GM12878 (cell line): ENCODE results near the gene AK8. TPM values are rescaled to one million over a fixed set of nuclear protein-coding genes. Genes with fewer than 3 reads are reported as not detected.

Source experiments
- ATAC-seq: fragments of 200-7000 bp; cut with Tn5 transposase; 3 replicates; pipeline ENCODE4 v1.9.1; 2020; ENCODE audit warnings: mild to moderate bottlenecking, moderate library complexity
- BruUV-seq: library from RNA; stranded (reverse); fragments of 400-500 nt; replicated peaks from 2 replicates; lab custom pipeline; 2021; lab: Mats Ljungman, UMichigan
- CTCF ChIA-PET: fragments of 300-600 bp; sonication (Branson Sonifier 250); formaldehyde crosslinking; extraction: SDS; loops from one replicate; lab custom pipeline; 2021; ENCODE audit warnings: inconsistent platforms; lab: Yijun Ruan, JAX
- POLR2A ChIA-PET: fragments of 350-600 bp; formaldehyde crosslinking; extraction: SDS; loops from one replicate; lab custom pipeline; 2021; ENCODE audit warnings: inconsistent platforms; lab: Charles Lee
- RAD21 ChIA-PET: fragments of 300-600 bp; sonication (Branson Sonifier 250); formaldehyde crosslinking; loops from one replicate; lab custom pipeline; 2023; ENCODE audit warnings: antibody characterized with exemption; ENCODE audit not compliant: unreplicated experiment; lab: Charles Lee
- SMC1A ChIA-PET: fragments of 300-600 bp; sonication (Branson Sonifier 250); formaldehyde crosslinking; loops from one replicate; lab custom pipeline; 2023; ENCODE audit not compliant: unreplicated experiment, uncharacterized antibody; lab: Charles Lee
- DNase-seq: peaks from one replicate; pipeline ENCODE4 v3.0.0-alpha.2; 2011; ENCODE audit warnings: low read depth, low spot score
- FAIRE-seq: peaks from 3 replicates; lab custom pipeline; 2011; peaks lifted over from hg19 to GRCh38; lab: Jason Lieb, UNC
- H2AFZ ChIP-seq: 2 replicates; pipeline ENCODE4 v1.6.0; 2011; ENCODE audit warnings: low read depth, low read length, control low read depth; ENCODE audit not compliant: control insufficient read depth
- H3K27ac ChIP-seq: 2 replicates; pipeline ENCODE4 v1.5.1; 2011; ENCODE audit warnings: control low read depth; ENCODE audit not compliant: control insufficient read depth, insufficient read depth
- H3K27me3 ChIP-seq, 2 experiments: replicated peaks in 1 of 2; 2 replicates each; pipeline versions ENCODE4 v1.6.0 to v1.6.1; 2011; ENCODE audit warnings: low read length in 1 of 2; ENCODE audit not compliant: control insufficient read depth in 2 of 2, insufficient read depth in 2 of 2
- H3K36me3 ChIP-seq, 2 experiments: 2 replicates each; pipeline ENCODE4 v1.5.1; 2011; ENCODE audit warnings: low read length in 1 of 2; ENCODE audit not compliant: control insufficient read depth in 2 of 2, insufficient read depth in 2 of 2
- H3K4me1 ChIP-seq: 2 replicates; pipeline ENCODE4 v1.6.1; 2011; ENCODE audit warnings: mild to moderate bottlenecking, low read length, moderate library complexity, mixed read lengths; ENCODE audit not compliant: control insufficient read depth, insufficient read depth
- H3K4me2 ChIP-seq: 2 replicates; pipeline ENCODE4 v1.6.0; 2011; ENCODE audit warnings: control low read depth; ENCODE audit not compliant: control insufficient read depth, insufficient read depth
- H3K4me3 ChIP-seq: fragments of 200-600 bp; sonication (generic); 2 replicates; pipeline ENCODE4 v1.5.1; 2016
- H3K79me2 ChIP-seq: 2 replicates; pipeline ENCODE4 v1.6.0; 2011; ENCODE audit warnings: low read length; ENCODE audit not compliant: control insufficient read depth, insufficient read depth
- H3K9ac ChIP-seq: 2 replicates; pipeline ENCODE4 v1.8.0; 2011; ENCODE audit warnings: low read length, control low read depth, mixed read lengths; ENCODE audit not compliant: control insufficient read depth, insufficient read depth
- H3K9me3 ChIP-seq: replicated peaks from 3 replicates; pipeline ENCODE4 v1.5.1; 2011; ENCODE audit warnings: mild to moderate bottlenecking, low read length; ENCODE audit not compliant: control insufficient read depth, insufficient read depth
- H4K20me1 ChIP-seq: 2 replicates; pipeline ENCODE4 v1.6.0; 2011; ENCODE audit not compliant: control insufficient read depth, insufficient read depth
- CHD1 ChIP-seq: IDR thresholded peaks from 2 replicates; pipeline ENCODE4 v1.6.1; 2012; ENCODE audit warnings: low read depth, low read length, improper control_type of control experiment
- CREB1 ChIP-seq: IDR thresholded peaks from 2 replicates; pipeline ENCODE4 v1.6.1; 2012; ENCODE audit warnings: low read depth, mild to moderate bottlenecking, inconsistent platforms
- GATAD2B ChIP-seq: fragments of 450-650 bp; conservative IDR thresholded peaks from 2 replicates; pipeline ENCODE4 v1.6.1; 2017; ENCODE audit warnings: low read depth, mild to moderate bottlenecking, moderate library complexity
- IKZF2 ChIP-seq, 2 experiments: fragments of 450-650 bp; IDR thresholded peaks; 2 replicates each; pipeline ENCODE4 v1.6.1; 2017; ENCODE audit warnings: mild to moderate bottlenecking in 2 of 2, moderate library complexity in 2 of 2
- IRF4 ChIP-seq: IDR thresholded peaks from 2 replicates; pipeline ENCODE4 v1.6.1; 2011; ENCODE audit warnings: low read depth, low read length
- POLR2AphosphoS5 ChIP-seq: IDR thresholded peaks from 2 replicates; pipeline ENCODE4 v1.6.1; 2011; ENCODE audit warnings: mild to moderate bottlenecking, low read length, inconsistent platforms
- SREBF1 ChIP-seq: IDR thresholded peaks from 2 replicates; pipeline ENCODE4 v1.6.1; 2012; ENCODE audit warnings: mild to moderate bottlenecking, low read length
- YY1 ChIP-seq: IDR thresholded peaks from 2 replicates; pipeline ENCODE4 v1.6.1; 2011; ENCODE audit warnings: low read depth, mild to moderate bottlenecking, low read length
- WGBS: methylation state at CpG from one replicate; pipeline ENCODE4 v1.1.6; 2016; ENCODE audit warnings: low lambda C conversion rate; ENCODE audit not compliant: insufficient replicate concordance, insufficient coverage; ENCODE audit errors: missing lambda C conversion rate; 5-methylcytosine and 5-hydroxymethylcytosine counted together
- in situ Hi-C: fragments of 300-500 bp; cut with MboI; formaldehyde crosslinking; loops from 9 replicates; pipeline ENCODE4 v1.14.3; 2018; ENCODE audit warnings: mixed read lengths
- intact Hi-C: fragments of 100-400 bp; cut with micrococcal nuclease; formaldehyde crosslinking; loops from one replicate; pipeline ENCODE4 v1.14.2; 2022; ENCODE audit not compliant: unreplicated experiment
- polyA plus RNA-seq, 11 experiments: library from polyadenylated mRNA; depleted of rRNA in 4 of 11; unstranded in 6 of 11; stranded (reverse) in 5 of 11; fragments of >200 nt; fragmentation: Nextera tagmentation in 4 of 11; fragmentation: Illumina TruSeq in 1 of 11; extraction: Ambion mirVana in 4 of 11; extraction: Trizol in 1 of 11; gene quantifications; 1 replicate in 1 of 11; 2 replicates in 10 of 11; pipeline versions ENCODE4 v1.2.1 to v1.2.3, GENCODE V29; 2011 to 2016; ENCODE audit warnings: inconsistent platforms in 2 of 11, missing spikeins in 2 of 11, low read depth in 1 of 11
- total RNA-seq, 4 experiments: library from RNA; depleted of rRNA in 3 of 4; stranded (reverse); fragments of >200 nt in 3 of 4; fragmentation: Illumina TruSeq in 1 of 4; extraction: Trizol in 1 of 4; gene quantifications; 2 replicates each; pipeline versions ENCODE4 v1.2.1 to v1.2.3, GENCODE V29; 2013 to 2021
- TF ChIP-seq, protein P1 (sequence below): fragments of 450-650 bp; IDR thresholded peaks from 2 replicates; pipeline ENCODE4 v1.6.1; 2017; ENCODE audit warnings: low read depth, mild to moderate bottlenecking, moderate library complexity
- TF ChIP-seq, protein P2 (sequence below): IDR thresholded peaks from 2 replicates; pipeline ENCODE4 v1.6.1; 2011; ENCODE audit warnings: mild to moderate bottlenecking, low read depth, low read length, moderate library complexity; ENCODE audit not compliant: insufficient replicate concordance
- TF ChIP-seq, protein P3 (sequence below): IDR thresholded peaks from 2 replicates; pipeline ENCODE4 v1.6.1; 2012; ENCODE audit warnings: low read length, inconsistent platforms
- TF ChIP-seq, protein P4 (sequence below): fragments of 450-650 bp; IDR thresholded peaks from 2 replicates; pipeline ENCODE4 v1.6.1; 2017; ENCODE audit warnings: antibody characterized with exemption, mild to moderate bottlenecking, moderate library complexity
- TF ChIP-seq, protein P5 (sequence below): fragments of 450-650 bp; IDR thresholded peaks from 2 replicates; pipeline ENCODE4 v1.6.1; 2017; ENCODE audit warnings: mild to moderate bottlenecking, moderate library complexity

The AK8 gene
- total and polyA plus RNA-seq, 10 of the 15 experiments (the other 5 are each of a cell fraction or from before 2014, with no cell fraction given) = 0.03 to 0.12 (median 0.06) TPM; not detected in 5

DNA sequence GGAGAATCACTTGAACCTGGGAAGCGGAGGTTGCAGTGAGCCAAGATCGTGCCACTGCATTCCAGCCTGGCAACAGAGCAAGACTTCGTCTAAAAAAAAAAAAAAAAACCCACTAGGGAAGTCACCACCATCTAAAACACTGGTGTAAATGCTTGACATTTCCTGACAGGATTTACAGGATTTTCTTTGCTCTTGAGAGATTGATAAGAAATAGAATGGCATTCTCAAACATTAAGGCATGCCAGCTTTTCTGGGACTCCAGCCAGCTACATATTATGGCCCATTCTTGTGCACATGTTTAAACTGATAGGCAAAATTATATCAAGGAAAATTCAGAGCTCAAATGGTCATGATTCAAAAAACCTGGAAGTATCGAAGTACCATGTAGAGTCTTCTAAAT, 179.1 kb downstream of the AK8 start:
- RAD21 ChIA-PET = no interaction called here
- Histone ChIP-seq H3K27me3 (no peaks in the 10 kb centered on the region), H3K9ac (no peak overlapping the region), H4K20me1 (no peaks in the 10 kb centered on the region), H3K36me3 (no peaks in the 10 kb centered on the region), H2AFZ (no peak overlapping the region), H3K4me2 (no peak overlapping the region), H3K27ac (no peak overlapping the region), H3K9me3 (no peaks in the 10 kb centered on the region; the same call in none of the 3 replicates), H3K79me2 (no peaks in the 10 kb centered on the region), H3K4me1 (no peaks in the 10 kb centered on the region), H3K4me3 (no peak overlapping the region)
- no peak for FAIRE-seq
- in situ Hi-C loops = no loop called here
- CTCF ChIA-PET = interaction anchor here (1.7 kb wide), 1 partner anchor 48 kb away, joined by 5 read pairs; no protein-coding TSS in a partner anchor
- no TSS peak for BruUV-seq
- 21% methylated on average over 4 of the region's 4 CpGs for WGBS
- SMC1A ChIA-PET = interaction anchor here (0.6 kb wide), 2 partner anchors 80 to 327 kb away, joined by 3 read pairs; no protein-coding TSS in a partner anchor
- DNase-seq = no peak
- no peak for ATAC-seq
- intact Hi-C loops = no loop called here
- POLR2A ChIA-PET = no interaction called here
- no peak for TF ChIP-seq GATAD2B
- TF ChIP-seq, protein P1, sequence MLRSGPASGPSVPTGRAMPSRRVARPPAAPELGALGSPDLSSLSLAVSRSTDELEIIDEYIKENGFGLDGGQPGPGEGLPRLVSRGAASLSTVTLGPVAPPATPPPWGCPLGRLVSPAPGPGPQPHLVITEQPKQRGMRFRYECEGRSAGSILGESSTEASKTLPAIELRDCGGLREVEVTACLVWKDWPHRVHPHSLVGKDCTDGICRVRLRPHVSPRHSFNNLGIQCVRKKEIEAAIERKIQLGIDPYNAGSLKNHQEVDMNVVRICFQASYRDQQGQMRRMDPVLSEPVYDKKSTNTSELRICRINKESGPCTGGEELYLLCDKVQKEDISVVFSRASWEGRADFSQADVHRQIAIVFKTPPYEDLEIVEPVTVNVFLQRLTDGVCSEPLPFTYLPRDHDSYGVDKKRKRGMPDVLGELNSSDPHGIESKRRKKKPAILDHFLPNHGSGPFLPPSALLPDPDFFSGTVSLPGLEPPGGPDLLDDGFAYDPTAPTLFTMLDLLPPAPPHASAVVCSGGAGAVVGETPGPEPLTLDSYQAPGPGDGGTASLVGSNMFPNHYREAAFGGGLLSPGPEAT = no peak
- TF ChIP-seq, protein P2, sequence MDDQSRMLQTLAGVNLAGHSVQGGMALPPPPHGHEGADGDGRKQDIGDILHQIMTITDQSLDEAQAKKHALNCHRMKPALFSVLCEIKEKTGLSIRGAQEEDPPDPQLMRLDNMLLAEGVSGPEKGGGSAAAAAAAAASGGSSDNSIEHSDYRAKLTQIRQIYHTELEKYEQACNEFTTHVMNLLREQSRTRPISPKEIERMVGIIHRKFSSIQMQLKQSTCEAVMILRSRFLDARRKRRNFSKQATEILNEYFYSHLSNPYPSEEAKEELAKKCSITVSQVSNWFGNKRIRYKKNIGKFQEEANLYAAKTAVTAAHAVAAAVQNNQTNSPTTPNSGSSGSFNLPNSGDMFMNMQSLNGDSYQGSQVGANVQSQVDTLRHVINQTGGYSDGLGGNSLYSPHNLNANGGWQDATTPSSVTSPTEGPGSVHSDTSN = no peak
- TF ChIP-seq CHD1 = no peak
- TF ChIP-seq CREB1 = no peak
- TF ChIP-seq, protein P3, sequence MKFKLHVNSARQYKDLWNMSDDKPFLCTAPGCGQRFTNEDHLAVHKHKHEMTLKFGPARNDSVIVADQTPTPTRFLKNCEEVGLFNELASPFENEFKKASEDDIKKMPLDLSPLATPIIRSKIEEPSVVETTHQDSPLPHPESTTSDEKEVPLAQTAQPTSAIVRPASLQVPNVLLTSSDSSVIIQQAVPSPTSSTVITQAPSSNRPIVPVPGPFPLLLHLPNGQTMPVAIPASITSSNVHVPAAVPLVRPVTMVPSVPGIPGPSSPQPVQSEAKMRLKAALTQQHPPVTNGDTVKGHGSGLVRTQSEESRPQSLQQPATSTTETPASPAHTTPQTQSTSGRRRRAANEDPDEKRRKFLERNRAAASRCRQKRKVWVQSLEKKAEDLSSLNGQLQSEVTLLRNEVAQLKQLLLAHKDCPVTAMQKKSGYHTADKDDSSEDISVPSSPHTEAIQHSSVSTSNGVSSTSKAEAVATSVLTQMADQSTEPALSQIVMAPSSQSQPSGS = no peak
- TF ChIP-seq YY1 = no peak
- no peak for TF ChIP-seq SREBF1
- TF ChIP-seq POLR2AphosphoS5 = no peak
- TF ChIP-seq IRF4 = no peak
- TF ChIP-seq IKZF2 (IDR thresholded peaks at IDR 0.05) = no peak
- TF ChIP-seq, protein P4, sequence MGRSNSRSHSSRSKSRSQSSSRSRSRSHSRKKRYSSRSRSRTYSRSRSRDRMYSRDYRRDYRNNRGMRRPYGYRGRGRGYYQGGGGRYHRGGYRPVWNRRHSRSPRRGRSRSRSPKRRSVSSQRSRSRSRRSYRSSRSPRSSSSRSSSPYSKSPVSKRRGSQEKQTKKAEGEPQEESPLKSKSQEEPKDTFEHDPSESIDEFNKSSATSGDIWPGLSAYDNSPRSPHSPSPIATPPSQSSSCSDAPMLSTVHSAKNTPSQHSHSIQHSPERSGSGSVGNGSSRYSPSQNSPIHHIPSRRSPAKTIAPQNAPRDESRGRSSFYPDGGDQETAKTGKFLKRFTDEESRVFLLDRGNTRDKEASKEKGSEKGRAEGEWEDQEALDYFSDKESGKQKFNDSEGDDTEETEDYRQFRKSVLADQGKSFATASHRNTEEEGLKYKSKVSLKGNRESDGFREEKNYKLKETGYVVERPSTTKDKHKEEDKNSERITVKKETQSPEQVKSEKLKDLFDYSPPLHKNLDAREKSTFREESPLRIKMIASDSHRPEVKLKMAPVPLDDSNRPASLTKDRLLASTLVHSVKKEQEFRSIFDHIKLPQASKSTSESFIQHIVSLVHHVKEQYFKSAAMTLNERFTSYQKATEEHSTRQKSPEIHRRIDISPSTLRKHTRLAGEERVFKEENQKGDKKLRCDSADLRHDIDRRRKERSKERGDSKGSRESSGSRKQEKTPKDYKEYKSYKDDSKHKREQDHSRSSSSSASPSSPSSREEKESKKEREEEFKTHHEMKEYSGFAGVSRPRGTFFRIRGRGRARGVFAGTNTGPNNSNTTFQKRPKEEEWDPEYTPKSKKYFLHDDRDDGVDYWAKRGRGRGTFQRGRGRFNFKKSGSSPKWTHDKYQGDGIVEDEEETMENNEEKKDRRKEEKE = no peak
- TF ChIP-seq, protein P5, sequence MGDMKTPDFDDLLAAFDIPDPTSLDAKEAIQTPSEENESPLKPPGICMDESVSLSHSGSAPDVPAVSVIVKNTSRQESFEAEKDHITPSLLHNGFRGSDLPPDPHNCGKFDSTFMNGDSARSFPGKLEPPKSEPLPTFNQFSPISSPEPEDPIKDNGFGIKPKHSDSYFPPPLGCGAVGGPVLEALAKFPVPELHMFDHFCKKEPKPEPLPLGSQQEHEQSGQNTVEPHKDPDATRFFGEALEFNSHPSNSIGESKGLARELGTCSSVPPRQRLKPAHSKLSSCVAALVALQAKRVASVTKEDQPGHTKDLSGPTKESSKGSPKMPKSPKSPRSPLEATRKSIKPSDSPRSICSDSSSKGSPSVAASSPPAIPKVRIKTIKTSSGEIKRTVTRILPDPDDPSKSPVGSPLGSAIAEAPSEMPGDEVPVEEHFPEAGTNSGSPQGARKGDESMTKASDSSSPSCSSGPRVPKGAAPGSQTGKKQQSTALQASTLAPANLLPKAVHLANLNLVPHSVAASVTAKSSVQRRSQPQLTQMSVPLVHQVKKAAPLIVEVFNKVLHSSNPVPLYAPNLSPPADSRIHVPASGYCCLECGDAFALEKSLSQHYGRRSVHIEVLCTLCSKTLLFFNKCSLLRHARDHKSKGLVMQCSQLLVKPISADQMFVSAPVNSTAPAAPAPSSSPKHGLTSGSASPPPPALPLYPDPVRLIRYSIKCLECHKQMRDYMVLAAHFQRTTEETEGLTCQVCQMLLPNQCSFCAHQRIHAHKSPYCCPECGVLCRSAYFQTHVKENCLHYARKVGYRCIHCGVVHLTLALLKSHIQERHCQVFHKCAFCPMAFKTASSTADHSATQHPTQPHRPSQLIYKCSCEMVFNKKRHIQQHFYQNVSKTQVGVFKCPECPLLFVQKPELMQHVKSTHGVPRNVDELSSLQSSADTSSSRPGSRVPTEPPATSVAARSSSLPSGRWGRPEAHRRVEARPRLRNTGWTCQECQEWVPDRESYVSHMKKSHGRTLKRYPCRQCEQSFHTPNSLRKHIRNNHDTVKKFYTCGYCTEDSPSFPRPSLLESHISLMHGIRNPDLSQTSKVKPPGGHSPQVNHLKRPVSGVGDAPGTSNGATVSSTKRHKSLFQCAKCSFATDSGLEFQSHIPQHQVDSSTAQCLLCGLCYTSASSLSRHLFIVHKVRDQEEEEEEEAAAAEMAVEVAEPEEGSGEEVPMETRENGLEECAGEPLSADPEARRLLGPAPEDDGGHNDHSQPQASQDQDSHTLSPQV = no peak
